ENCODE measurements around the gene LMAN1L. TPM values are rescaled to one million over a fixed set of nuclear protein-coding genes. Genes with fewer than 3 reads are reported as not detected.

The LMAN1L gene
- total RNA-seq, 1 experiment from 2014 or later = not detected

- H4K20me1 ChIP-seq (ENCODE audit: low read length) = no peaks in the 10 kb centered on the region
- no peak overlapping the region for H3K9ac ChIP-seq (ENCODE audit: low read length)
- POLR2A ChIA-PET (ENCODE audit: unreplicated experiment) = no interaction called here
- no peak overlapping the region for H2AFZ ChIP-seq (ENCODE audit: low read length)
- DNase-seq (no peak), ATAC-seq (no peak)
- CTCF ChIA-PET = no interaction called here
- peaks cover 30% of the 10 kb centered on the region for H3K4me1 ChIP-seq (ENCODE audit: insufficient read depth, low read length)
- H3K36me3 ChIP-seq (ENCODE audit: low read depth, low read length) = no peaks in the 10 kb centered on the region
- no peaks in the 10 kb centered on the region for H3K27me3 ChIP-seq (ENCODE audit: low read length)
- no TSS peak for BruUV-seq (replicated peaks)
- no peak overlapping the region for H3K4me2 ChIP-seq (ENCODE audit: low read length)
- TF ChIP-seq EZH2phosphoT487 (IDR thresholded peaks at IDR 0.05; ENCODE audit: borderline replicate concordance, low read length) (no peak), EZH2 (IDR thresholded peaks at IDR 0.05; ENCODE audit: low read length, unreplicated experiment) (no peak), CTCF (conservative IDR thresholded peaks at IDR 0.05; ENCODE audit: low read depth, low read length) (no peak)
- intact Hi-C loops (cut with micrococcal nuclease) = no loop called here
- H3K9me2 ChIP-seq (replicated peaks; ENCODE audit: low read length) = no peaks in the 10 kb centered on the region
- H3K79me2 ChIP-seq (ENCODE audit: low read length) = no peaks in the 10 kb centered on the region
- H3K9me3 ChIP-seq (ENCODE audit: low read length) = no peaks in the 10 kb centered on the region
- H3K27ac ChIP-seq (ENCODE audit: low read length) = no peak overlapping the region
- H3F3A ChIP-seq (ENCODE audit: low read length, unreplicated experiment) = no peaks in the 10 kb centered on the region
- H3K4me3 ChIP-seq (ENCODE audit: low read length) = no peak overlapping the region
Measured at GRCh38 chr15:74820056-74820455, 7.4 kb downstream of the LMAN1L start.

- peaks cover 25% of the 10 kb centered on the region for H3K4me1 ChIP-seq (ENCODE audit: insufficient read depth, low read length)
- no peak for TF ChIP-seq CTCF (conservative IDR thresholded peaks at IDR 0.05; ENCODE audit: low read depth, low read length)
- TF ChIP-seq EZH2phosphoT487 (IDR thresholded peaks at IDR 0.05; ENCODE audit: borderline replicate concordance, low read length) = no peak
- TF ChIP-seq EZH2 (IDR thresholded peaks at IDR 0.05; ENCODE audit: low read length, unreplicated experiment) = no peak
- no peak overlapping the region for H3K27ac ChIP-seq (ENCODE audit: low read length)
- no peaks in the 10 kb centered on the region for H3K27me3 ChIP-seq (ENCODE audit: low read length)
- H3F3A ChIP-seq (ENCODE audit: low read length, unreplicated experiment) = no peaks in the 10 kb centered on the region
- H3K36me3 ChIP-seq (ENCODE audit: low read depth, low read length) = no peaks in the 10 kb centered on the region
- no peak overlapping the region for H2AFZ ChIP-seq (ENCODE audit: low read length)
- no peaks in the 10 kb centered on the region for H3K79me2 ChIP-seq (ENCODE audit: low read length)
- ChIA-PET CTCF (no interaction called here), POLR2A (ENCODE audit: unreplicated experiment) (no interaction called here)
- DNase-seq (no peak), ATAC-seq (no peak)
- no peak overlapping the region for H3K9ac ChIP-seq (ENCODE audit: low read length)
- no peak overlapping the region for H3K4me2 ChIP-seq (ENCODE audit: low read length)
- no peaks in the 10 kb centered on the region for H3K9me3 ChIP-seq (ENCODE audit: low read length)
- no TSS peak for BruUV-seq (replicated peaks)
- no peaks in the 10 kb centered on the region for H3K9me2 ChIP-seq (replicated peaks; ENCODE audit: low read length)
- intact Hi-C loops (cut with micrococcal nuclease) = no loop called here
- no peak overlapping the region for H3K4me3 ChIP-seq (ENCODE audit: low read length)
- no peaks in the 10 kb centered on the region for H4K20me1 ChIP-seq (ENCODE audit: low read length)
Measured at GRCh38 chr15:74821091-74821789, 8.6 kb downstream of the LMAN1L start.

GRCh38 chr15:74821790-74822158, 9.1 kb downstream of the LMAN1L start:
- ATAC-seq (no peak), DNase-seq (no peak)
- Histone ChIP-seq H2AFZ (ENCODE audit: low read length) (no peak overlapping the region), H3K27me3 (ENCODE audit: low read length) (no peaks in the 10 kb centered on the region), H3K9me2 (replicated peaks; ENCODE audit: low read length) (no peaks in the 10 kb centered on the region), H3K9me3 (ENCODE audit: low read length) (no peaks in the 10 kb centered on the region), H3K4me3 (ENCODE audit: low read length) (no peak overlapping the region), H4K20me1 (ENCODE audit: low read length) (no peaks in the 10 kb centered on the region), H3K36me3 (ENCODE audit: low read depth, low read length) (no peaks in the 10 kb centered on the region), H3K9ac (ENCODE audit: low read length) (no peak overlapping the region), H3K27ac (ENCODE audit: low read length) (no peak overlapping the region), H3K79me2 (ENCODE audit: low read length) (no peaks in the 10 kb centered on the region), H3K4me2 (ENCODE audit: low read length) (no peak overlapping the region), H3K4me1 (ENCODE audit: insufficient read depth, low read length) (peaks cover 22% of the 10 kb centered on the region), H3F3A (ENCODE audit: low read length, unreplicated experiment) (no peaks in the 10 kb centered on the region)
- TF ChIP-seq CTCF (conservative IDR thresholded peaks at IDR 0.05; ENCODE audit: low read depth, low read length) = no peak
- intact Hi-C loops (cut with micrococcal nuclease) = no loop called here
- BruUV-seq (replicated peaks) = no TSS peak
- ChIA-PET CTCF (no interaction called here), POLR2A (ENCODE audit: unreplicated experiment) (no interaction called here)

All from PC-3 (cell line).